Liver (tissue), 9 donors: Measurements from ENCODE around the gene SLC25A45. TPM values are rescaled to one million over a fixed set of nuclear protein-coding genes. Genes with fewer than 3 reads are reported as not detected.

ENCODE experiments used
- DNase-seq: peaks from one replicate; pipeline ENCODE4 v3.0.0-alpha.2; 2017; ENCODE audit warnings: low spot score
- H3K27ac ChIP-seq, 2 donors: one replicate each; pipeline ENCODE4 v1.7.0; 2013; ENCODE audit warnings: inconsistent platforms in 2 of 2, low read length in 2 of 2, control low read depth in 1 of 2, low read depth in 1 of 2, mild to moderate bottlenecking in 1 of 2
- H3K27me3 ChIP-seq, 4 donors: one replicate each; pipeline versions ENCODE4 v1.6.1 to v1.7.0; 2013; ENCODE audit warnings: low read length in 3 of 4, inconsistent platforms in 1 of 4, mild to moderate bottlenecking in 1 of 4, moderate library complexity in 1 of 4; ENCODE audit not compliant: control insufficient read depth in 4 of 4, insufficient read depth in 4 of 4
- H3K36me3 ChIP-seq, 4 donors: one replicate each; pipeline versions ENCODE4 v1.6.1 to v1.7.0; 2013; ENCODE audit warnings: low read length in 3 of 4, mild to moderate bottlenecking in 3 of 4, low read depth in 1 of 4, moderate library complexity in 1 of 4; ENCODE audit not compliant: control insufficient read depth in 4 of 4, insufficient read depth in 3 of 4
- H3K4me1 ChIP-seq, 4 donors: one replicate each; pipeline versions ENCODE4 v1.6.1 to v1.7.0; 2013; ENCODE audit warnings: low read length in 3 of 4, mild to moderate bottlenecking in 3 of 4, moderate library complexity in 1 of 4; ENCODE audit not compliant: control insufficient read depth in 4 of 4, insufficient read depth in 4 of 4
- H3K4me3 ChIP-seq, 3 donors: one replicate each; pipeline versions ENCODE4 v1.6.1 to v1.7.0; 2013; ENCODE audit warnings: low read length in 3 of 3, control low read depth in 1 of 3, low read depth in 1 of 3, mild to moderate bottlenecking in 1 of 3
- H3K9ac ChIP-seq, 2 donors: one replicate each; pipeline ENCODE4 v1.7.0; 2013; ENCODE audit warnings: low read length in 2 of 2, mild to moderate bottlenecking in 2 of 2, moderate library complexity in 2 of 2, control low read depth in 1 of 2, low read depth in 1 of 2
- H3K9me3 ChIP-seq, 4 donors: one replicate each; pipeline versions ENCODE4 v1.6.1 to v1.7.0; 2013; ENCODE audit warnings: low read length in 3 of 4; ENCODE audit not compliant: control insufficient read depth in 4 of 4
- ATF3 ChIP-seq: IDR thresholded peaks from 2 replicates; pipeline ENCODE4 v1.6.1; 2016; ENCODE audit warnings: antibody characterized with exemption
- EGR1 ChIP-seq, 2 donors: IDR thresholded peaks; 2 replicates each; pipeline ENCODE4 v1.6.1; 2016 to 2018; ENCODE audit warnings: antibody characterized with exemption in 2 of 2, low read depth in 2 of 2
- FOXA1 ChIP-seq: IDR thresholded peaks from 2 replicates; pipeline ENCODE4 v1.6.1; 2016; ENCODE audit warnings: antibody characterized with exemption
- FOXA2 ChIP-seq: IDR thresholded peaks from 2 replicates; pipeline ENCODE4 v1.6.1; 2016; ENCODE audit warnings: antibody characterized with exemption
- GABPA ChIP-seq, 2 donors: IDR thresholded peaks in 1 of 2; conservative IDR thresholded peaks in 1 of 2; 2 replicates each; pipeline ENCODE4 v1.6.1; 2016; ENCODE audit warnings: antibody characterized with exemption in 2 of 2, mild to moderate bottlenecking in 1 of 2, moderate library complexity in 1 of 2
- HNF4A ChIP-seq, 2 donors: conservative IDR thresholded peaks; 2 replicates each; pipeline ENCODE4 v1.6.1; 2016; ENCODE audit warnings: antibody characterized with exemption in 2 of 2, mild to moderate bottlenecking in 2 of 2
- HNF4G ChIP-seq: IDR thresholded peaks from 2 replicates; pipeline ENCODE4 v1.6.1; 2016; ENCODE audit warnings: antibody characterized with exemption
- JUND ChIP-seq, 2 donors: IDR thresholded peaks; 2 replicates each; pipeline ENCODE4 v1.6.1; 2016; ENCODE audit warnings: antibody characterized with exemption in 2 of 2
- MAX ChIP-seq: IDR thresholded peaks from 2 replicates; pipeline ENCODE4 v1.6.1; 2016; ENCODE audit warnings: antibody characterized with exemption
- NR2F2 ChIP-seq: IDR thresholded peaks from 2 replicates; pipeline ENCODE4 v1.6.1; 2016; ENCODE audit warnings: antibody characterized with exemption
- RAD21 ChIP-seq, 2 donors: IDR thresholded peaks; 2 replicates each; pipeline ENCODE4 v1.6.1; 2016; ENCODE audit warnings: antibody characterized with exemption in 2 of 2, mild to moderate bottlenecking in 2 of 2
- REST ChIP-seq: IDR thresholded peaks from 2 replicates; pipeline ENCODE4 v1.6.1; 2016; ENCODE audit warnings: antibody characterized with exemption, mild to moderate bottlenecking
- RXRA ChIP-seq, 2 donors: IDR thresholded peaks; 2 replicates each; pipeline ENCODE4 v1.6.1; 2017 to 2018; ENCODE audit warnings: antibody characterized with exemption in 2 of 2, mild to moderate bottlenecking in 1 of 2
- SP1 ChIP-seq: IDR thresholded peaks from 2 replicates; pipeline ENCODE4 v1.6.1; 2018; ENCODE audit warnings: antibody characterized with exemption, mild to moderate bottlenecking
- TAF1 ChIP-seq: conservative IDR thresholded peaks from 2 replicates; pipeline ENCODE4 v1.6.1; 2016; ENCODE audit warnings: antibody characterized with exemption, mild to moderate bottlenecking
- YY1 ChIP-seq: IDR thresholded peaks from 2 replicates; pipeline ENCODE4 v1.6.1; 2016; ENCODE audit warnings: antibody characterized with exemption, mild to moderate bottlenecking
- ZBTB33 ChIP-seq: IDR thresholded peaks from 2 replicates; pipeline ENCODE4 v1.6.1; 2016; ENCODE audit warnings: antibody characterized with exemption
- WGBS: extraction: QIAGEN DNeasy Blood & Tissue Kit; methylation state at CpG from one replicate; pipeline ENCODE4 v1.1.7; 2013; 5-methylcytosine and 5-hydroxymethylcytosine counted together
- polyA plus RNA-seq, 2 donors: library from polyadenylated mRNA; stranded (reverse) in 1 of 2; unstranded in 1 of 2; fragments of 200-250 nt in 1 of 2; fragments of >200 nt in 1 of 2; fragmentation: Nextera tagmentation in 1 of 2; extraction: Ambion mirVana in 1 of 2; gene quantifications; one replicate each; pipeline versions ENCODE4 v1.2.1 to v1.2.3, GENCODE V29; 2013 to 2015
- total RNA-seq, 2 donors: library from RNA; depleted of rRNA; stranded (reverse); fragments of >200 nt; gene quantifications; one replicate each; pipeline ENCODE4 v1.2.3, GENCODE V29; 2014
- donor health status: healthy.
- donor health status: healthy.
- donor health status: healthy.
- donor health status: healthy.
- donor health status: healthy.

Gene SLC25A45
- total and polyA plus RNA-seq, 4 donors = 4.5 to 6.8 (median 5.3) TPM

GRCh38 chr11:65393513-65394079, 11.2 kb upstream of the SLC25A45 start:
- no peak overlapping the region for H3K9ac ChIP-seq
- H3K4me1 ChIP-seq = no peaks in the 10 kb centered on the region
- 89% methylated on average over 17 of the region's 17 CpGs for WGBS
- H3K4me3 ChIP-seq = no peak overlapping the region
- DNase-seq = no peak
- H3K36me3 ChIP-seq = peaks cover 0 to 22% (median 3%) of the 10 kb centered on the region in 4 donors
- no peak overlapping the region for H3K27ac ChIP-seq
- H3K9me3 ChIP-seq = no peaks in the 10 kb centered on the region
- H3K27me3 ChIP-seq = no peaks in the 10 kb centered on the region
- no peak for TF ChIP-seq FOXA2
- TF ChIP-seq GABPA (IDR thresholded peaks at IDR 0.05 in 1 of 2, conservative IDR thresholded peaks at IDR 0.05 in 1 of 2) = no peak
- TF ChIP-seq NR2F2 = no peak

- Histone ChIP-seq H3K27me3 (no peaks in the 10 kb centered on the region), H3K27ac (no peak overlapping the region), H3K4me3 (no peak overlapping the region), H3K9me3 (no peaks in the 10 kb centered on the region), H3K9ac (no peak overlapping the region), H3K4me1 (no peaks in the 10 kb centered on the region), H3K36me3 (peaks cover 0 to 17% (median 3%) of the 10 kb centered on the region in 4 donors)
- TF ChIP-seq HNF4A (conservative IDR thresholded peaks at IDR 0.05) (no peak), MAX (no peak), TAF1 (no peak), ZBTB33 (no peak), EGR1 (IDR thresholded peaks at IDR 0.05; ENCODE audit: low read depth in 2 of 2) (no peak), JUND (IDR thresholded peaks at IDR 0.05) (no peak), RXRA (IDR thresholded peaks at IDR 0.05) (no peak), YY1 (no peak), RAD21 (IDR thresholded peaks at IDR 0.05) (no peak), HNF4G (no peak), FOXA2 (no peak)
- no peak for DNase-seq
- 89% methylated on average over 5 of the region's 5 CpGs for WGBS
Measured at GRCh38 chr11:65392899-65393298, 10.5 kb upstream of the SLC25A45 start.

- no peak overlapping the region for H3K27ac ChIP-seq
- 85% methylated on average over 13 of the region's 13 CpGs for WGBS
- no peak for DNase-seq
- H3K27me3 ChIP-seq = no peaks in the 10 kb centered on the region
- H3K9ac ChIP-seq = no peak overlapping the region
- H3K9me3 ChIP-seq = no peaks in the 10 kb centered on the region
- peaks cover 0 to 15% (median 2%) of the 10 kb centered on the region in 4 donors for H3K36me3 ChIP-seq
- peaks cover 0 to 1% (median under 1%) of the 10 kb centered on the region in 4 donors for H3K4me1 ChIP-seq
- no peak overlapping the region for H3K4me3 ChIP-seq
- TF ChIP-seq RXRA (IDR thresholded peaks at IDR 0.05) (no peak), ATF3 (no peak), FOXA1 (no peak), EGR1 (IDR thresholded peaks at IDR 0.05; ENCODE audit: low read depth in 2 of 2) (no peak), TAF1 (no peak), NR2F2 (no peak), GABPA (IDR thresholded peaks at IDR 0.05 in 1 of 2, conservative IDR thresholded peaks at IDR 0.05 in 1 of 2) (no peak), HNF4G (no peak), REST (no peak), MAX (no peak), ZBTB33 (no peak), FOXA2 (no peak), HNF4A (conservative IDR thresholded peaks at IDR 0.05) (no peak), JUND (IDR thresholded peaks at IDR 0.05) (no peak), SP1 (no peak)
Measured at GRCh38 chr11:65392186-65392829, 9.9 kb upstream of the SLC25A45 start.
